ENCODE results near the gene DNAJB9.
"Not testable (repeated sequence)": the region's sequence is repeated elsewhere in the genome, so short reads cannot be mapped to it uniquely, and the experiment has no call there.

DNAJB9 gene

DNA sequence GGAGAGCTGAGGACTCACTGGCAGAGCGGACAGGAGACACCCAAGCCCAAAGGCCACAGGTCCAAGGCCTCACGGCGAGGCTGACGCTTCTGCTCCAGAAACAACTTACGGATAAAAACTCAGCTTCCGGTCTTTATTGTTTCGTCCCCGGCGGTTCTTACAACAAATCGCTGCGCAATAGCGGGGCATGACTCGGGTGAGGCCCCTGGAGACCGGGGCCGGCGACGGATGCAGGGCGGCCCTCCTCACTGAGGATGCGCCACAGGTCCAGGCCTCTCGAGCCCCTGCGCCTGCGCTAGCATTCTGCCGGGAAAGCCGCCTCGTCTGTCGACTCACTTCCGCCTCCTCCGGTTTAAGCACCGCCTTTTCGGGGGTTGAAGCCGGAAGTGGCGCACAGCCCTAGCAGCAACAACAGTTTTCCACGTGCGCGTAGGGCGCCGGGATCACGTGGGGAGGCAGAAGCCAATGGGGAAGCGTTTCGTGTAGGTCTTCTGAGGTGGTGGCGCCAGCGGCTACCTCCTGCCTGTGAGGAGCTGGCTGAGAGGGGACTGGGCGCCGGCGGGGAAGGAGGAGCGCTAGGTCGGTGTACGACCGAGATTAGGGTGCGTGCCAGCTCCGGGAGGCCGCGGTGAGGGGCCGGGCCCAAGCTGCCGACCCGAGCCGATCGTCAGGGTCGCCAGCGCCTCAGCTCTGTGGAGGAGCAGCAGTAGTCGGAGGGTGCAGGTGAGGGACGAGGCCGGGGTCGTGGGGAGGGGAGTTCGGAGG, at the start of gene DNAJB9, which contains the start of gene THAP5:
DNAJB9 (plus strand) TSS at position 494 of the 765 bp plus-strand sequence. CDS start 1,853 bp downstream, outside the sequence.
THAP5 (minus strand) TSS at position 326 of the 765 bp plus-strand sequence; CDS start at position 189, 137 bp downstream.
- DNase-seq = peak; percentile 99

DNA sequence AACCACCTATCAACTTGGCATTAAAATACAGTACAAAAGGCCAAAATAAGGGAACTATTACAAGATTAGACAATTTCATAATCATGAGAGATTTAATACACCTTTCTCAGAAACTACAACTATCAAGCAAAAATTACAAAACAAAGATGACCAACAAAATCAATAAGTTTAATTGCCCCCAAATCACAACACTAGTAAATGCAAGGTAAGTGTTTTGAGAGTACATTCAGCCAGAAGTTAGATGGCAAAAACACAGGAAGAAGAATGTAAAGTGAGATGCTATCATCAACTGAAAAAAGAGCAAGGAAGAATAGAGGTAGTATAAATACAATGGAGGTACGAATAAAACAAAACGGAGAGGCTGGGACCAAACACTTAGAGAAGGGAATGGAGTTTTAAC, 46.9 kb upstream of the DNAJB9 start:
- DNase-seq = no peak

DNA sequence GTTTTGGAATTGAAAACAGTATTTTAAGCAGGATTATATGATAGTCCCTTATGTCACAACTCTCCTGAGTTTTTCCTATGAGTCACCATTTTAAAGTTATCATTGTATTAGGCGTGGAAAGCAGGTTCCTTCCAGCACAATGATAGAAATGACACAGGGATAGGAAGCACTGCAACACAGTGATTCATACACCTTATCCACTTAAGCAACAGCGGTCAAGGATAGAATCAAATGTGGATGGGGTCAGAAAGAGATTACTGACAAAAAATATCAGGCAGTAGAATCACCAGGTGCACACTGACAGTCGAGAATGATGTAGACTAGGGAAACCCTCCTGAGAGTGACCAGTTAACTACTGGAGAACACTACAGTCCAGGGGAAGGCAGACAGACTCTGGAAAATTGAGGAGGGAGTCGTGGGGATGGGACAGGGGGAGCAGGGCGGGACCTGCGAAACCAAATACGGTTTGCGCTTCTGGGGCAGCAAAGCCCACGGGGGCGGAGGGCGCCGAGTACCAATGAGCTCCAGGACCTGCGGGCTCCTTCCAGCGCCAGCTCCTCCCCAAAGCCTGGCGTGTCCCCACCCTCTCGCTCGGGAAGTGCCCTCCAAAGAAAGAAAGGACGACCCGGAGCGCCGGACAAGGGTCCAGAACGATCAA, 44.2 kb upstream of the DNAJB9 start:
- no peak for DNase-seq

DNA sequence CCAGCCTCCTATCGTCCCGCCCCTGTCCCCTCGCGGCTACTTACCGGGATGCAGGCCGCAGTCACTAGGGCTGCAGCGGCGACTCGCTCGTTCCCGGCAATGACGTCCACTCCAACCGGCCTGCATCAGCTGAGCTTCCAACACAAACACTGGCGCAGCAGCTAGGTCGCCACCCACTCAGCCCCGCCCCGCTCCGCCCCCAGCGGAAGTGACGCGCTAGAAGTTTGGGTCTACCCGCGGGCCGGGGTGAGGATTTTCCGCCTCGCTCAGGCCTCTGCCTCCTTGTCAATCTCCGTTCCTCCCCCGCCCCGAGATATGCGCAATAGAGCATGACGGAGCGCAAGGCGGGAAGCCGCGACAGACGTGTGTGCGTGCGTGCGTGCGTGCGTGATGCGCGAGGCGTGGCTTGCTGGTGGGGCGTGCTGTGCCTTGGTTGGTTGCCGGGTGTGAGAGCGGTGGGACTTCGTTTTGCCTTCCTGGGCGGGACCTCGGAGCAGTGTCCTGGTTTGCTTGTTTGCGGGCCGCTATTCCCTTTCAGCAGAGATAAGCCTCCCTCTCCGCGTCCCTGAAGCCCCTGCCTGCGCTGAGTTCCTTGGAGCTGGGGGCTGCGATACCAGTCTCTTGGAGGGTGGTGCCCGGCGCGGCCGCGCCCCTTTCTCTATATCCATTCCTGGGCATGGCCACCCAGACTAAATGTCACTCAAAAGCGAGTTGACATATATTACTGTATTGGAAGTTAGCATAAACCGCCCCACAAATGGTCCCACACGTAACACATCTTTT, 43.5 kb upstream of the DNAJB9 start, which contains the start of gene PNPLA8:
PNPLA8 (minus strand) TSS at position 151 of the 783 bp plus-strand sequence. CDS start 10,644 bp downstream, outside the sequence.
- peak; percentile 100 for DNase-seq

DNA sequence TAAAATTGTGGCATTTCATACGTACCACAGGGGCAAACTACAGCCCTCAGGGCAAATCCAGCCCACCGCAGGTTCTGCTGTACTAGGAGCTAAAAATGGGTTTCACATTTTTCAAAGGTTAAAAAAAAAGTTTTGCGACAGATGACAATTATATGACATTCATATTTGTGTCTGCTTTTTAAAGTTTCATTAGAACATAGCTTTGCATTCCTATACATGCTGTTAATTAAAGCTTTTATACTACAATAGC, 43.0 kb upstream of the DNAJB9 start:
- no peak for DNase-seq

DNA sequence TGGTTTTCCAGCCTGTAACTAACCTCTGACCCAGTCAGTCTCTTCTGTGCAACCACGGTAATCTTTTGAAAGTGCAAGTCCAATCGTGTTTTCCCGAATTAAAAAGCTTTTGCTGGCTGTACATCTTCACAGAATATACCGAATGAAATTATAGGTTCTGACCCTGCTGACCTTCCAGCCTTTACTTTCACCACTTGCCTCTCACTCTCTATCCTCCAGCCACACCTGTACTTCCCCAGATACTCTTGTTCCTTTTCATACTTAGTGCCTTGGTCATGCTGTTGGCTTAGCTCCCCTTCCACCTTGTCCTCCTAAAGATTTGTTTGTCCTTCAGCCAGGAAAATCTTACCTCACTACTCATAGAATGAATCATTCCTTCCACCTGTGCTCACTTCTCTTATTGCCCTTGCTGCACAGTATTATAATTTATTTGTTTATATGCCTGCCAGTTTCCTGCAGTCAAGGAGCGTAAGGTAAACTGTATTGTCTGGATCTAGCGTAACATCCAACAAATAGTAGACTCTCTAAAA, 41.4 kb upstream of the DNAJB9 start:
- no peak for DNase-seq

DNA sequence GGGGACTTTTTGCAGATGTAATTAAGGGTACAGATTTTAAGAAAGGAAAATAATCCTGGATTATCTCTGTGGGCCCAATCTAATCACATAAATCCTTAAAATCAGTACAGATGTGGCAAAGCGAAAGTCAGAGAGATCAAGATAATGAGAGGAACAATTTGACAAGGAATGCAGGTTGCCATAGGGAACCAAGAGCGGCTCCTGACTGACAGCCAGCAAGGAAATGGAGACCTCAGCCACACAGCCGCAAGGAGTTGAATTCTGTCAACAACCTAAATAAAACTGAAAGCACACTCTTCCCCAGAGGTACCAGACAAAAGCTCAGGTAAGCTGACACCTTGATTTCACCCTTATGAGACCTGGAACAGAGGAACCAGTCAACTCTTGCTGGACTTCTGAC, 40.3 kb upstream of the DNAJB9 start:
- no peak for DNase-seq

DNA sequence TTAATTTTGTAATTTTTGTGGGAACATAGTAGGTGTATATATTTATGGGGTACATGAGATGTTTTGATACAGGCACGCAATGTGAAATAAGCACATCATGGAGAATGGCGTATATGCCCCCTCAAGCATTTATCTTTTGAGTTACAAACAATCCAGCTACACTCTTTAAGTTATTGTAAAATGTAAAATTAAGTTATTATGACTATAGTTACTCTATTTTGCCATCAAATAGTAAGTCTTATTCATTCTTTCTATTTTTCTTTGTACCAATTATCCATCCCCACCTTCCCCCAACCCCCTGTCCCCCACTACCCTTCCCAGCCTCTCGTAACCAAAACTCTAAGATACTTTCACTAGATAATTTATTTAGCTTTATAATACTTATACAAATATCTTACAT, 36.0 kb upstream of the DNAJB9 start:
- no peak for DNase-seq

DNA sequence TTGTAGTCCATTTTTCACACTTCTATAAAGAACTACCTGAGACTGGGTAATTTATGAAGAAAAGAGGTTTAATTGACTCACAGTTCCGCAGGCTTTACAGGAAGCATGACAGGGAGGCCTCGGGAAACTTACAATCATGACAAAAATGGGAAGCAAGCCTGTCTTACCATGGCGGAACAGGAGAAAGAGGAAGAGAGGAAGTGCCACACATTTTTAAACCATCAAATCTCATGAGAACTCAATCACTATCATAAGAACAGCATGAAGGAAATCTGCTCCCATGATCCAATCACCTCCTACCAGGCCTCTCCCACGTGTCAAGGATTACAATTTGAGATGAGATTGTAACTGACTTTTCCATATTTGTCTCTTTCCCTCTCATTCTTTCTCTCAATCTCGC, 34.4 kb upstream of the DNAJB9 start:
- DNase-seq = no peak

DNA sequence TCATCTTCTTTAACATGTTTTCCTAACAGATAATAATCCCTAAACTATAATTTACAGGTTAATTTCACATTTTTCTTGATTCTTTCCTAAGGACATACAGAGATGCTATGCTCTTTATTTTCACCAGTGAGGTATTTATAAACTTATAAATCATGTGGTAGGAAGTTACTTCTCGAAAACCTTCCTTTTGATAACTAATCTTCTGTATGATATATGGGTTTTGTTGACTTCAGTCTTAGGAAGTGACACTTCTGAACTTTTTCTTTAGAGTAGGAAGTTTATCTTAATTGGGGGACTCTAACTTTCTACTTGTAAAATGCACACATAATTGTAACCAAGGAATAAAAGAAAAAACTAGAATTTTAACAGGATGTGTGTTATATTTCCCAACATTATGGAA, 33.9 kb upstream of the DNAJB9 start:
- no peak for DNase-seq

DNA sequence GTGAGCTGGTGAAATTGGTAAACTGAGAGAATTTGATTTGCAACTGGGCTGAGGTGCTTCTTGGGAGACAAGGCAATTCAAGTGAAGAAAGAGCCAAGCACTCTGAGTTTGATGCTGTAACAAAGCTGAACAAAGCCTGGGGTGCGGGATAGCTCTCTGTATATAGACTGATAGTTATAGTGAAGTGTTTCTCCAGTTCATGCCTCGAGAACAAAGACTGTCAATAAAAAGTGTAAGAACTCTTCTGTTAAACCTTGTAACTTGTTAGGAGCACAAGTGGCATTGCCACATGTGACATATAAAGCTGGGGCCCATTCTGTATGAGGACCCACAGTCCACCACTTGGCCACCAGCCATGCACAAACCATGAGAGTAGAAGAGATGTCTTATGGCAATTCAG, 32.4 kb upstream of the DNAJB9 start:
- no peak for DNase-seq

DNA sequence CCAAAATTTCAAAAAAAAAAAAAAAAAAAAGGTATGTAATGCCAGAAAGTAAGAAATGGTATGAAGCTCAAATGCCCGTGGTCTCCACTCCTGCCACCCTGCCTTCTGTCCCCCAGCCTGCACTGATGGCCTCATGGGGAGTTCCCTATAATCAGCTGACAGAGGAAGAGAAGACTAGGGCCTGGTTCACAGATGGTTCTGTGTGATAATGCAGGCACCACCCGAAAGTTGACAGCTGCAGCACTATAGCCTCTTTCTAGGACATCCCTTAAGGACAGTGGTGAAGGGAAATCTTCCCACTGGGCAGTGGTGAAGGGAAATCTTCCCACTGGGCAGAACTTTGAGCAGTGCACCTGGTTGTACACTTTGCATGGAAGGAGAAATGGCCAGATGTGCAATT, 31.4 kb upstream of the DNAJB9 start:
- DNase-seq = not testable (repeated sequence)

DNA sequence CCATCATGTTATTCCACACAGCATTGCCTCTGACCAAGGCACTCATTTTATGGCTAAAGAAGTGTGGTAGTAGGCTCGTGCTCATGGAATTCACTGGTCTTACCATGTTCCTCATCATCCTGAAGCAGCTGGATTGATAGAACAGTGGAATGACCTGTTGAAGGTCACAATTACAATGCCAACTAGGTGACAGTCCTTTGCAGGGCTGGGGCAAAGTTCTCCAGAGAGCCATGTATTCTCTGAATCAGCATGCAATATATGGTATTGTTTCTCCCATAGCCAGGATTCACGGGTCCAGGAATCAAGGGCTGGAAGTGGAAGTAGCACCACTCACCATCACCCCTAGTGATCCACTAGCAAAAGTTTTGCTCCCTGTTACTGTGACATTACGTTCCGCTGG, 31.0 kb upstream of the DNAJB9 start:
- not testable (repeated sequence) for DNase-seq

DNA sequence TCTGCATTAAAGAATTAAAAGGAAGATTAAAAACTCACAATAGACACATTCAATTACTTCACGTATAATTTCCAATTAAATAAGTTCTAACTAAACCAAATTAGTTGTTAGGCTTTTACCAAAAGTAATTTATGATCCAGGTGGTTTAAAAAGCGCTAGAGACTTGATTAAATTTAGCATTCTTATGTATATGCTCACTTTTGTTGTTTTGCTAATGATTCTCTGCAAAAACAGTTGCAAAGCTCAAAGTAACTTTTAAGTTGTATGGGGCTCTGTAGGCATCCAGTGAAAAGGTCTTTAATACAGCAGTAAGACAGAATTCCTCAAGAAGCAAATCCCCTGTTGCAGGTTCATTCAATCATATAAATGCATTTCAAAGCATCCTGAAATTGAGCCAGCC, 28.2 kb upstream of the DNAJB9 start:
- DNase-seq = no peak

DNA sequence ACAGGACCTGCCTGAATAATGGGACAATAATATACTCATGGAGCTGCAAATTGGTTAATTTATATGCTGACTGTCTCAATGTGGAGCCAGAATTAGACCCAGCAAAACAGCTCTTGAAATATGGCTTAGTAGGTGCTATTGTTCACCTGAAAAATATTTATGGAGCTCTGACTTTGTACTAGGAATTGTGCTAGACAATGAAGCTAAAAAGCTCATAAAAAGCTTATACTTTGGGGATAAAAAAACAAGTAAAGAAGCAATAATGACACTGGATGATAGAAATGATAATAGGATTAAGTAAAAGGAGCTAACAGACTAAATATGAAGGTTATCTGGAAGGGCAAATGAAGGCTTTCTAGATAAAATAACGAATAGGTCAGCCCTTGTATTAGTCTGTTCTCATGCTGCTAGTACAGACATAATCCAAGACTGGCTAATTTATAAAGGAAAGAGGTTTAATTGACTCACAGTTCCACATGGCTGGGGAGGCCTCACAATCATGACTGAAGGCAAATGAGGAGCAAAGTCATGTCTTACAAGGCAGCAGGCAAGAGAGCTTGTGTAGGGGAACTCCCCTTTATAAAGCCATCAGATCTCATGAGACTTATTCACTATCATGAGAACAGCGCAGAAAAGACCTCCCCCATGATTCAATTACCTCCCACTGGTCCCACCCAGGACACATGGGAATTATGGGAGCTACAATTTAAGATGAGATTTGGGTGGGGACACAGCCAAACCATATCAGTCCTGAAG, 21.4 kb upstream of the DNAJB9 start:
- not testable (repeated sequence) for DNase-seq

DNA sequence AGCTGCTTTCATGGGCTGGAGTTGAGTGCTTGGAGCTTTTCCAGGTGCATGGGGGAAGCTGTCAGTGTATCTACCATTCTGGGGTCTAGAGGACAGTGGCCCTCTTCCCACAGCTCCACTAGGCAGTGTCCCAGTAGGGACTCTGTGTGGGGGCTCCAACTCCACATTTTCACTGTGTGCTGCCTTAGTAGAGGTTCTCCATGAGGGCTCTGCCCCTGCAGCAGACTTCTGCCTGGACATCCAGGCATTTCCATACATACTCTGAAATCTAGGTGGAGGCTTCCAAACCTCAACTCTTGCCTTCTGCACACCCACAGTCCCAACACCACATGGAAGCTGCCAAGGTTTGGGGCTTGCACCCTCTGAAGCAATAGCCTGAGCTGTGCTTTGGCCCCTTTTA, 13.0 kb upstream of the DNAJB9 start:
- not testable (repeated sequence) for DNase-seq

DNA sequence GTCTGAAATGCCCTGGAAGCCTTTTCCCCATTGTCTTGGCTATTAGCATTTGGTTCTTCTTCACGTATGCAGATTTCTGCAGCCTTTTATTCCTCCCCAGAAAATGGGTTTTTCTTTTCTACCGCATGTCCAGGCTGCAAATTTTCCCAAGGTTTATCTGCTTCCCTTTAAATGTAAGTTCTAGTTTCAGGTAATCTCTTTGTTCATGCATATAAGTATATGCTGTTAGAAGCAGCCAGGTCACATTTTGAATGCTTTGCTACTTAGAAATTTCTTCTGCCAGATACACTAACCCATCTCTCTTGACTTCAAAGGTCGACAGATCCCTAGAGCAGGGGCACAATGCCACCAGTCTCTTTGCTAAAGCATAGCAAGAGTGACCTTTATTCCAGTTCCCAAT, 12.5 kb upstream of the DNAJB9 start:
- no peak for DNase-seq

DNA sequence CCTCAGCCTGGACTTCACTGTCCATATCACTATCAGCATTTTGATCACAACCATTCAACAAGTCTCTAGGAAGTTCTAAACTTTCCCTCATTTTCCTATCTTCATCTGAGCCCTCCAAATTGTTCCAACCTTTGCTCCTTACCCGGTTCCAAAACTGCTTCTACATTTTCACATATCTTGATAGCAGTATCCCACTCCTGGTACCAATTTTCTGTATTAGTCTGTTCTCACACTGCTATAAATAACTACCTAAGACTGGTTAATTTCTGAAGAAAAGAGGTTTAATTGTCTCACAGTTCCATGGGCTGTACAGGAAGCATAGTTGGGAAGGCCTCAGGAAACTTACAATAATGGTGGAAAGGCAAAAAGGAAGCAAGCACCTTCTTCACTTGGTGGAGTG, 12.1 kb upstream of the DNAJB9 start:
- no peak for DNase-seq

DNA sequence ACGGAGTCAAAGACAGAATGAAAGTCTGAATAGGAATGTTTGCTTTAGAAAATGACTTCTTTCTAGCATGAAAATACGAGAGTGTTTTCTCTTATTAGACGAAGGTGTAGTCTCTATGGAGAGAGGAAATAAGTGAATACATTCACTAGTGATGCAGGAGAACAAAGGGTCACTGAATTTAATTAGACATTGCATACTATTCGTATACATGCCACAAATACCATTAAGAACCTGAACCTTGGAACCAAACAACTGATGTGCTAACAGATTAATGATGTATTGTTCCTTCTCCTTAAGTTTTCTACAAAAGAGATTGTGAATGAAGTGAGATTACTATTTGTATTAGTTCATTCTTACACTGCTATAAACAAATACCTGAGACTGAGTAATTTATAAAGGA, 10.4 kb upstream of the DNAJB9 start:
- DNase-seq = no peak

DNA sequence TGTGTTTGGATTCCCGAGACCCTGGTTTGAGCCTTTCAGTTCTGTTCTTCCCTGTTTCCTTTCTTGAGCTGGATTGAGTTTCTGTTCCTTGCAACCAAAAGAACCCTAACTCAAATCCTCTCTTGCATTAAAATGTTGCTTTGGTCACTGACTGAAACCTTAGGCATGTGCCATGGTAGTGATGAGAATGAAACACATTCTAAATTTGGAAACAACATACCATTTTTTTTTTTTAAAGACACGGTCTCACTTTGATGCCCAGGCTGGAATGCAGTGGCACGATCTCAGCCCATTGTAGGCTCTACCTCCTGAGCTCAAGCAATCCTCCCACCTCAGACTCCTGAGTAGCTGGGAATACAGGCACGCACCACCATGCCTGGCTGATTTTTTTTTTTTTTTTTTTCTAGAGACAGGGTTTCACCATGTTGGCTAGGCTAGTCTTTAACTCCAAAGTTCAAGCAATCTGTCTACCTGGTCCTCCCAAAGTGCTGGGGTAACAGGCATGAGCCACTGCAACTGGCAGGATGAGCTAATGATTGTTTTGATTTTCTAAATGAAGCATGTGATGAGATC, 8.5 kb upstream of the DNAJB9 start:
- no peak for DNase-seq

DNA sequence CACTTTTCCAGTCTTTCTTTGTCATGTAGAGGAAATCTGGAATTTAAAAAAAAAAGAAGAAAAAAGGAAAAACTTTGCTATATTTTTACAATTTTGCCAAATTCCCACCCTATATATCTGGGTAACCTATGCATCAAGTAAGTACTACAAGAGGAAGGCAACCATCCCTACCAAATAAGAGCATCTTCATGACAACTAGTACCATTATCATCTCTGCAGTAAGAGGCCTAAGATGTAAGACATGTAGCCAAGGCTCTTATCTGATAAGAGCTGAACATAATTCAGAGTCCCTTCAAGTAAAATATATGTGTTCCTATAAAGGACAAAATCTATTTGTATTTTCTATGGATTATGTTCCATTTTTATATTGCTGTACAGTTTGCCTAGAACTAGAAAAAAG, 3.7 kb upstream of the DNAJB9 start:
- no peak for DNase-seq

DNA sequence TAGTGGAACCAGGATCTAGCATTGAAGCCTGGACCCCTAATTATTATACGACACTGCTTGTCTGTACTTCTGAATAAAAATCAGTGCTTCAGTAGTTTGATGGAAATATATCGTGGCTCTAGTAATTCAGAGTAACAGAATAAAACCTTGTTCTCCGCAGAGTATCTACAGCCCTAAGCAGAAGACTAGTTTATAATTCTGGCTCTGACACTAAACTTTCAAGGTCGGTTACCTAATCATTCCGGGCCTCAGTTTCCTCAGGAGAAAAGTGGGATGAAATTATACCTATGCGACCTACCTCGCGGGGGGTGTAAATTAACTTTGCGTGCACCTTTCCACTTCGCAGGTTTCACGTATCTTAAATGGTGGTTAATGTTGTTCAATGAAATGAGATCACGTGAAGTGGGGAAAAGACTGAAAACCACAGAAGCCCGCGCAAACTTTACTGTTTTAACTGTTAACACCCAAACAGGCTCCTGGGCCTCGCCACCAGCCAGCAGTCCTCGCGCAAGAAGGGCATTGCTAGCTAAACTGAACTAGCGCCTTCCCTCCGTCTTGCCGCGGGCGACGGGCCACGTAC, 783 bp upstream of the DNAJB9 start:
- DNase-seq = no peak
